ENCODE data around the gene ZNF285.

- TF ChIP-seq POLR2A (IDR thresholded peaks at IDR 0.05), result no peak
- TF ChIP-seq, protein P1, sequence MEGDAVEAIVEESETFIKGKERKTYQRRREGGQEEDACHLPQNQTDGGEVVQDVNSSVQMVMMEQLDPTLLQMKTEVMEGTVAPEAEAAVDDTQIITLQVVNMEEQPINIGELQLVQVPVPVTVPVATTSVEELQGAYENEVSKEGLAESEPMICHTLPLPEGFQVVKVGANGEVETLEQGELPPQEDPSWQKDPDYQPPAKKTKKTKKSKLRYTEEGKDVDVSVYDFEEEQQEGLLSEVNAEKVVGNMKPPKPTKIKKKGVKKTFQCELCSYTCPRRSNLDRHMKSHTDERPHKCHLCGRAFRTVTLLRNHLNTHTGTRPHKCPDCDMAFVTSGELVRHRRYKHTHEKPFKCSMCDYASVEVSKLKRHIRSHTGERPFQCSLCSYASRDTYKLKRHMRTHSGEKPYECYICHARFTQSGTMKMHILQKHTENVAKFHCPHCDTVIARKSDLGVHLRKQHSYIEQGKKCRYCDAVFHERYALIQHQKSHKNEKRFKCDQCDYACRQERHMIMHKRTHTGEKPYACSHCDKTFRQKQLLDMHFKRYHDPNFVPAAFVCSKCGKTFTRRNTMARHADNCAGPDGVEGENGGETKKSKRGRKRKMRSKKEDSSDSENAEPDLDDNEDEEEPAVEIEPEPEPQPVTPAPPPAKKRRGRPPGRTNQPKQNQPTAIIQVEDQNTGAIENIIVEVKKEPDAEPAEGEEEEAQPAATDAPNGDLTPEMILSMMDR (IDR thresholded peaks at IDR 0.05), result no peak
These were observed 57.2 kb downstream of the ZNF285 start for GRCh38 chr19:44344255-44344654.

All from adrenal gland (tissue), 5 donors.